Stimulated activated CD8-positive, alpha-beta memory T cell treated with anti-CD3 and anti-CD28 coated beads, Interleukin-15, amount 100 ng/mL, for 1 hour (primary cell): ENCODE measurements around the gene TMEM53.

Experiments used
- DNase-seq: peaks from one replicate; pipeline ENCODE4 v3.0.0-alpha.2; 2020; ENCODE audit warnings: low read depth

The TMEM53 gene

DNA sequence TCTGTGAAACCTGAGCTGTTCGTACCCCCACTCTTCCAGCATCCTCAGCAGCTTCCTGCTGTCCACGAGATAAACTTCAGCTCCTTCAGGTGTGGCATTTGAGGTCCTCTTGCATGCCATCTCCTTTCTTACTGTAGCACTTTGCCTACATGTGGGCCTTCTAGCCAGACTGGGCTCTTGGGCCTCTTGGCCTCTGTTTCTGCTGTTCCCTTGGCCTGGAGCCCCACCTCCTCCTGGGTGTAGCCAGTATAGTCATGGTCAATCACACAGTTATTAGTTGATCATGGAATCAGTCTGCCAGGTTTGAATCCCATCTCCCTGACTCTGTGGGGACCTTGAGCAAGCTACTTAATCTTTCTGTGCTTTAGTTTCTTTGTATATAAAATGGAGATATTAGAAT is 26.4 kb downstream of the TMEM53 start:
- DNase-seq, result no peak

- DNase-seq, result no peak
Measured at GRCh38 chr1:44646261-44647110, 27.8 kb downstream of the TMEM53 start.

GRCh38 chr1:44645476-44646244 is 28.6 kb downstream of the TMEM53 start:
- no peak for DNase-seq

DNA sequence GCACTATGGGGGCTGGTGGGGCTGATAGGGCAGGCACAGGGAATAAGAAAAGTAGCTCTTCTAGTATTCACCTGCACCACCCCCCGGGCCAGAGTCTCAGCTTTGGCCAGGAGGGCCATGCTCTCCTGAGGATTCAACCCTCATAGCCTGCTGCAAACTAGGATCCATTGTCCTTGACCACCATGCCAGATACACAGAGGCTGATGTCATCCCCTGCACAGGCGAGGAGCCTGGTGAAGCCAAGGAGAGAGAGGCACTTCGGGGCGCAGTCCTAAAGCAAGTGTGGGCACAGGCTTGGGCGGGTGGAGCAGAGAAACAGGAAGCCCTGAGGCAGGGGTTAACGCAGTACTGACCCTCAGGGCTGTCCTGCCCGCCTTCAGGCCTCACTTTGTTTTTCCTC is 29.5 kb downstream of the TMEM53 start:
- no peak for DNase-seq

- DNase-seq, result no peak
Measured at GRCh38 chr1:44643721-44644334, 30.5 kb downstream of the TMEM53 start.

GRCh38 chr1:44642925-44643324 is 31.4 kb downstream of the TMEM53 start:
- DNase-seq, result no peak

- no peak for DNase-seq
Measured at GRCh38 chr1:44642255-44642654, 32.0 kb downstream of the TMEM53 start.

GRCh38 chr1:44641126-44642102 is 32.9 kb downstream of the TMEM53 start:
- DNase-seq, result no peak

DNA sequence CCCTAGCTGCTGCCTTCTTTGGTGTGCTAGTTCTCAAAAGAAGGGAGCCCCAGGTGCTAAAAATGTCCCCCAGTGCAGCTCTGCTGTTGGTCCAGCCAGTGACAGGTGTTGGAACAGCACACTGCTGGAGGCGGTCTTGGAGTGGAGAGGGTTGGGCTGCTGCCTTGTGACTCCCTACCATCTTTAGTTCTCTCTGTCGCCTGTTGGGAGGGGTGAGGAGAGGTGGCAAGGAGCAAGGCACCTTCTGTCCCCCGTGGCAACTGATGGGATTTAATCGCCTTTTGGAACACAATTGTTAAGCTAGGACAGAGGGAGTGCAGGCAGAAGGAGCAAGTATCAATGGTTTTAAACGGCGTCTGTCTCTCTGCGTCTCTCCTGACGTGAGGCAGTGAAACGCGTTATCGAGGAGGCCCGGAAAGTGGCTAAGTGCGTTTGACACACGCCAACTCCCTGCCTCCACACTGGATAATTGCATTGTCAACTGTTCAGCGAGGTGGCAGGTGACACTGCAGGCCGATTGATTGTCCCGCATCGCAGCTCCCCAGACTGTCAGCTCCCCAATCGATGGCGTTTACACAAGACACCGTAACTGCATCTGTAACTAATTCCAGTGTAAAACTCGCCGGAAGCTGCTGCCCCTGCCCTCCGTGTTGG is 34.0 kb downstream of the TMEM53 start:
- no peak for DNase-seq

DNA sequence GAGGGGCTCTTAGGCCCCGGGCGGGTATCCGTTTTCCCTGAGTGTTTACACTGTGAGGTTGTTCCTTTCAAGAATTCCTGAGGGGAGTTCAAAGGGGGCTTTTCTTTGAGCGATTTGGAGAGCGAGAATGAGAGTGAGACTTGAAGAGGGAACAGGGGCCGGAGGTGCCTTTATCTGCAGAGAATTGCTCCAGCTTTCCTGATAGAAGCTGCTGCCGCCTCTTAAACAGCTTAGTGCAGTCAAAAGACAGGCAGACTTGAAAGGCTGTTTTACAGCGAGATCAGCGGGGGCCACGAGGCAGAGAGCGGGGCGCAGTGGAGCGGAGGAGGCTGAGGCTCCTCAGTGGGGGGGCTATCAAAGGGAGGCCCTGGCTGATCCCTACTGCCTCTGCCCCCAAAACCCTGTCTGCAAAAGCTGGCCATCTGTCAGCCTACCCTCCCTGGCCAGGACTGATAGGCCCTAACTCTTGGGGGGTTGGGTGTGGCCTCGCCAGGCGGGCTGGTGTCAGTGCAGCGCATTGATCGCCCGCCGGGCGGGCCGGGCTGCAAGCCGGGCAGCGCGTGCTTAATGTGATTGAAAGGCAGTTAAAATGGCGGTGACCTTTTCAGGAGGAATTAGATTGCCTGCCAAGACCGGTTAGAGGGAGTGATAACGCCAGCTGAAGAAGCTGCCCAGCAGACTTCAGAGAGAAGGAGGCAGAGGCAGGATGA is 36.4 kb downstream of the TMEM53 start:
- no peak for DNase-seq

GRCh38 chr1:44636688-44637598 is 37.3 kb downstream of the TMEM53 start:
- DNase-seq, result no peak

DNA sequence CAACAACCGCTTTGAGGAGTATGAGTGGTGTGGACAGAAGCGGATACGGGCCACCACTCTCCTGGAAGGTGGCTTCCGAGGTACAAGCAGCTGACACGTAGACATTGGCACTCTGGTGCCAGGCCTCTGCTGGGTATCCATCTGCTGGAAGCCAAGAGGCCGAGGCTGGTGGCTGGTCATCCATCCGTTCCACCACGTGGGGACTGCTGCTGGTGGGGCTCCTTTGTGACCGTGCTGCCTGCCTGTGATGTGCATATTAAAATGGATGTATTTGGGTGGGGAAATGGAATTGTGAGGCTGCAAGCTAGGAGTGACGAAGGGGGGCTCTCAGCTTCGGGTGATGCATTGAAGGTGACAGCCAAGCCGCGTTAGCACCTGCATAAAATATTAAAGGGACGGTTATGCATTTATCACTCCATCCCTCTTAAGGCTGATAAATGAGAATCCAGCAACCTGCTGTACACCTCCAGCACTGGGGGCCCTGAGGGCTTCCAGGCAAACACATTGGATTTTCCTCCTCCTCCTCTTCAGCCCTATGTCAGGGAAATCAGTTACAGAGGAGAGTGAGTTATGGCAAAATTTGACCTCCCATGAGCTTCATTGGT is 38.1 kb downstream of the TMEM53 start:
- no peak for DNase-seq

- no peak for DNase-seq
Measured at GRCh38 chr1:44635439-44635838, 38.8 kb downstream of the TMEM53 start.

- no peak for DNase-seq
Measured at GRCh38 chr1:44634606-44635189, 39.6 kb downstream of the TMEM53 start.

DNA sequence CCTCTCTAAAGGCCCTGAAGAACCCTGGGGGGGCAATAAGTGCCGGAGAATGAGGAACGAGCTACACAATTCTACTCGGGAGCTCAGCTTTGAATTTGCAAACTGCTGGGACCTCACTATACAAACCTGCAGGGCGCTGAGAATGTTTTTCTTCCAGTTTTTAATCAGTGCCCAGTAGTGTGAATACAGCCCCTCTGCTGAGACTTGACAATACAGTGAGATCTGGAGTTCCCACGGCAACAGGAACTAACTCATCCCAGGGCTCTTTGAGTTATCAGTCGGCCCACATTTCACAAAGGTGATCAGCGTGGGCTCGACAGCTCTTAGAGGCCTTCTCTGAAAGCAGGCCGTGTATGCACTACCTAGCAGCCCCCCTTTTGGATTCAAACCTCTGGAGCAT is 41.7 kb downstream of the TMEM53 start:
- no peak for DNase-seq

- DNase-seq, result peak; percentile 71
Measured at GRCh38 chr1:44631647-44632539, 42.4 kb downstream of the TMEM53 start.

DNA sequence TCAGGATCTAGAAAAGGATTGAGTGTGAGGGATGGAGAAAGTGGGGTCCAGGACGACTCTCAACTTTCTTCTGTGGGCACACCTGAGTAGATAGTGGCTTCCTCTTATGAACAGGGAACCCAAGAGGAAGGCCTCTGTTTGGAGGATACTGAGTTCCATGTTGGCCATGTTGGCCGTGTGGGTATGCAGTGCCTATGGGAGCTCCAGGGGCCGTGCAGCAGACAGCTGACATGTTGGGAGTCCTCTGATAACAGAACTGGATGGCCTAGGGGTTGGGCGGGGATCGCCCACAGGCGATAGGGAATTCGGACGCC is 43.0 kb downstream of the TMEM53 start:
- no peak for DNase-seq

DNA sequence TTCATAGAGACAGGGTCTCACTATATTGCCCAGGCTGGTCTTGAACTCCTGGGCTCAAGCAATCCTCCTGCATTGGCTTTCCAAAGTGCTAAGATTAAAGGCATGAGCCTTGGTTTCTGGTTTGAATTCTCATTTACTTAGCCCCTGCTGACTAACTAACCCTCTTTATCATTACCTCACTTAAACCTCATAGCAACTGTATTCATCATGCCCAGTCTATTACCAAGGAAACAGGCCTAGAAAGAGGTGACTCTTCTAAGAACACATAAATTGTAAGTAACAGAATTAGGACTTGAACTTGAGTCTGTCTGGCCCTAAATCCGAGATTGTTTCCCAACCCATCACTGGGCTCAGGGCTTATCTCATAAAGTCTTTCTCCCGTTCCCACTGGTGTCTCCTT is 44.2 kb downstream of the TMEM53 start:
- no peak for DNase-seq
